A549 (cell line): ENCODE measurements around the gene RAP1GAP2.

Experiments used
- BHLHE40 ChIP-seq: IDR thresholded peaks from 2 replicates; pipeline ENCODE4 v1.6.1; 2012; ENCODE audit warnings: low read depth, low read length, inconsistent platforms
- CHD2 ChIP-seq: fragments of 150-350 bp; IDR thresholded peaks from 2 replicates; pipeline ENCODE4 v1.6.1; 2014; ENCODE audit warnings: low read length; ENCODE audit not compliant: partially characterized antibody
- HDAC2 ChIP-seq: fragments of 200-600 bp; sonication (generic); IDR thresholded peaks from 2 replicates; pipeline ENCODE4 v1.6.1; 2016
- JUN ChIP-seq, 2 experiments: fragments of >200 bp; sonication (Bioruptor Twin); formaldehyde crosslinking; IDR thresholded peaks; 2 replicates in 1 of 2; 3 replicates in 1 of 2; pipeline ENCODE4 v1.6.1; 2016 to 2017
- MYC ChIP-seq: IDR thresholded peaks from 2 replicates; pipeline ENCODE4 v1.6.1; 2012; ENCODE audit warnings: mild to moderate bottlenecking, inconsistent platforms, low read length, improper control_type of control experiment, borderline replicate concordance
- NFE2L2 ChIP-seq: fragments of 150-350 bp; conservative IDR thresholded peaks from 2 replicates; pipeline ENCODE4 v1.6.1; 2014; ENCODE audit warnings: low read length
- PHF8 ChIP-seq: fragments of 200-600 bp; sonication (generic); IDR thresholded peaks from 2 replicates; pipeline ENCODE4 v1.6.1; 2016; ENCODE audit warnings: low read depth, mild to moderate bottlenecking, antibody characterized with exemption, moderate library complexity, borderline replicate concordance
- POLR2A ChIP-seq: IDR thresholded peaks from 2 replicates; pipeline ENCODE4 v1.6.1; 2012; ENCODE audit warnings: mild to moderate bottlenecking, low read length
- RAD21 ChIP-seq, 2 experiments: fragments of >200 bp in 1 of 2; sonication (Bioruptor Twin) in 1 of 2; formaldehyde crosslinking in 1 of 2; IDR thresholded peaks in 1 of 2; conservative IDR thresholded peaks in 1 of 2; 2 replicates in 1 of 2; 3 replicates in 1 of 2; pipeline ENCODE4 v1.6.1; 2012 to 2018; ENCODE audit warnings: inconsistent platforms in 1 of 2
- REST ChIP-seq: fragments of 200-600 bp; sonication (generic); IDR thresholded peaks from 2 replicates; pipeline ENCODE4 v1.6.1; 2016; ENCODE audit warnings: antibody characterized with exemption, mild to moderate bottlenecking, moderate library complexity
- RFX5 ChIP-seq: fragments of 450-650 bp; IDR thresholded peaks from 2 replicates; pipeline ENCODE4 v1.7.1; 2014; ENCODE audit warnings: antibody characterized with exemption, mild to moderate bottlenecking, moderate library complexity
- TF ChIP-seq, protein P1 (sequence below): fragments of >200 bp; sonication (Bioruptor Twin); formaldehyde crosslinking; IDR thresholded peaks from 3 replicates; pipeline ENCODE4 v1.5.1; 2016
- TF ChIP-seq, protein P2 (sequence below): IDR thresholded peaks from 2 replicates; pipeline ENCODE4 v1.6.1; 2012; ENCODE audit warnings: low read depth, borderline replicate concordance
- TF ChIP-seq, protein P3 (sequence below): IDR thresholded peaks from 2 replicates; pipeline ENCODE4 v1.6.1; 2012

DNA sequence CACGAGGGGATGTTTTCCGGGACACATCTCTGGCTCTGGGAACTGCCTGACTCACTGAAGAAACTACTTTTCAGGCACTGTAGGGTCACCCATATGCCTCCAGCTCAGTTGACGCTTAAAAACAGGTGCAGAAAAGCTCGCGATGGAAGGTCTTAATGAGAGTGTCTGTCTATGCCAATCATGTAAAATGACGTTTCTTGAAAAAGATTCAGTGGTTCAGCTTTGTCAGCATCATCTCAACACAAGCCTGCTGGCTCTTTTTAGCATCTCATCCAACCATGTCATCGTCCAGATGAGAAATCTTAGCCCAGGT is 239.7 kb downstream of the RAP1GAP2 start:
- TF ChIP-seq, protein P1, sequence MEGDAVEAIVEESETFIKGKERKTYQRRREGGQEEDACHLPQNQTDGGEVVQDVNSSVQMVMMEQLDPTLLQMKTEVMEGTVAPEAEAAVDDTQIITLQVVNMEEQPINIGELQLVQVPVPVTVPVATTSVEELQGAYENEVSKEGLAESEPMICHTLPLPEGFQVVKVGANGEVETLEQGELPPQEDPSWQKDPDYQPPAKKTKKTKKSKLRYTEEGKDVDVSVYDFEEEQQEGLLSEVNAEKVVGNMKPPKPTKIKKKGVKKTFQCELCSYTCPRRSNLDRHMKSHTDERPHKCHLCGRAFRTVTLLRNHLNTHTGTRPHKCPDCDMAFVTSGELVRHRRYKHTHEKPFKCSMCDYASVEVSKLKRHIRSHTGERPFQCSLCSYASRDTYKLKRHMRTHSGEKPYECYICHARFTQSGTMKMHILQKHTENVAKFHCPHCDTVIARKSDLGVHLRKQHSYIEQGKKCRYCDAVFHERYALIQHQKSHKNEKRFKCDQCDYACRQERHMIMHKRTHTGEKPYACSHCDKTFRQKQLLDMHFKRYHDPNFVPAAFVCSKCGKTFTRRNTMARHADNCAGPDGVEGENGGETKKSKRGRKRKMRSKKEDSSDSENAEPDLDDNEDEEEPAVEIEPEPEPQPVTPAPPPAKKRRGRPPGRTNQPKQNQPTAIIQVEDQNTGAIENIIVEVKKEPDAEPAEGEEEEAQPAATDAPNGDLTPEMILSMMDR, result no peak
- TF ChIP-seq, protein P2, sequence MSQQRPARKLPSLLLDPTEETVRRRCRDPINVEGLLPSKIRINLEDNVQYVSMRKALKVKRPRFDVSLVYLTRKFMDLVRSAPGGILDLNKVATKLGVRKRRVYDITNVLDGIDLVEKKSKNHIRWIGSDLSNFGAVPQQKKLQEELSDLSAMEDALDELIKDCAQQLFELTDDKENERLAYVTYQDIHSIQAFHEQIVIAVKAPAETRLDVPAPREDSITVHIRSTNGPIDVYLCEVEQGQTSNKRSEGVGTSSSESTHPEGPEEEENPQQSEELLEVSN, result no peak
- TF ChIP-seq BHLHE40 (no peak), RAD21 (conservative IDR thresholded peaks at IDR 0.05 in 1 of 2, IDR thresholded peaks at IDR 0.05 in 1 of 2) (no peak), NFE2L2 (no peak), HDAC2 (no peak), PHF8 (no peak), MYC (no peak), JUN (IDR thresholded peaks at IDR 0.05) (no peak), CHD2 (no peak), REST (no peak), RFX5 (no peak), POLR2A (no peak)
- TF ChIP-seq, protein P3, sequence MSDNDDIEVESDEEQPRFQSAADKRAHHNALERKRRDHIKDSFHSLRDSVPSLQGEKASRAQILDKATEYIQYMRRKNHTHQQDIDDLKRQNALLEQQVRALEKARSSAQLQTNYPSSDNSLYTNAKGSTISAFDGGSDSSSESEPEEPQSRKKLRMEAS, result no peak
